Prostate gland (tissue), 2 donors: ENCODE measurements around the gene SESN1. TPM values are rescaled to one million over a fixed set of nuclear protein-coding genes. Genes with fewer than 3 reads are reported as not detected.
"Not testable (repeated sequence)": the region's sequence is repeated elsewhere in the genome, so short reads cannot be mapped to it uniquely, and the experiment has no call there.

ENCODE experiments used
- DNase-seq: peaks from one replicate; pipeline ENCODE4 v3.0.0-alpha.2; 2019; ENCODE audit warnings: low spot score
- H3K27ac ChIP-seq, 2 donors: fragments of 200-600 bp; sonication (generic); 2 replicates each; pipeline ENCODE4 v1.5.1; 2017 to 2019
- H3K27me3 ChIP-seq: fragments of 200-600 bp; sonication (generic); replicated peaks from 2 replicates; pipeline ENCODE4 v1.5.1; 2019; ENCODE audit not compliant: insufficient read depth
- H3K36me3 ChIP-seq, 2 donors: fragments of 200-600 bp; sonication (generic); 1 replicate in 1 of 2; 2 replicates in 1 of 2; pipeline versions ENCODE4 v1.5.1 to v1.8.1; 2017 to 2019
- H3K4me1 ChIP-seq: fragments of 200-600 bp; sonication (generic); replicated peaks from 2 replicates; pipeline ENCODE4 v1.5.1; 2019
- H3K4me3 ChIP-seq, 2 donors: fragments of 200-600 bp; sonication (generic); 2 replicates each; pipeline ENCODE4 v1.5.1; 2017 to 2019
- H3K9me3 ChIP-seq: fragments of 200-600 bp; sonication (generic); 2 replicates; pipeline ENCODE4 v1.5.1; 2017
- CTCF ChIP-seq, 4 experiments: fragments of 200-600 bp in 2 of 4; fragments of 450-650 bp in 2 of 4; sonication (generic) in 2 of 4; IDR thresholded peaks; 1 replicate in 3 of 4; 2 replicates in 1 of 4; pipeline ENCODE4 v1.5.1; 2016 to 2019; ENCODE audit warnings: antibody characterized with exemption in 4 of 4, mild to moderate bottlenecking in 2 of 4, moderate library complexity in 2 of 4
- POLR2A ChIP-seq: fragments of 450-650 bp; IDR thresholded peaks from one replicate; pipeline ENCODE4 v1.6.1; 2016; ENCODE audit warnings: antibody characterized with exemption, mild to moderate bottlenecking
- POLR2AphosphoS5 ChIP-seq: sonication (generic); formaldehyde crosslinking; IDR thresholded peaks from one replicate; pipeline ENCODE4 v1.6.1; 2017; ENCODE audit warnings: antibody characterized with exemption
- WGBS: methylation state at CpG from one replicate; pipeline ENCODE4 v1.1.5; 2018; 5-methylcytosine and 5-hydroxymethylcytosine counted together
- intact Hi-C: fragments of 100-400 bp; cut with DNase I; formaldehyde crosslinking; loops from one replicate; pipeline ENCODE4 v1.14.2; 2022
- total RNA-seq, 2 donors: library from RNA; depleted of rRNA; stranded (reverse); fragments of >200 nt; gene quantifications; one replicate each; pipeline ENCODE4 v1.1.0, GENCODE V29; 2016

Gene SESN1
- total RNA-seq, 2 donors from 2014 or later: 92.2 to 140 TPM

- Histone ChIP-seq H3K27ac (no peak overlapping the region), H3K36me3 (peaks cover 3 to 6% of the 10 kb centered on the region in 2 donors), H3K4me3 (no peak overlapping the region), H3K4me1 (no peaks in the 10 kb centered on the region), H3K27me3 (no peaks in the 10 kb centered on the region), H3K9me3 (no peaks in the 10 kb centered on the region)
- intact Hi-C loops: no loop called here
- TF ChIP-seq POLR2AphosphoS5 (no peak), POLR2A (no peak), CTCF (IDR thresholded peaks at IDR 0.05) (no peak)
- no peak for DNase-seq
Measured at GRCh38 chr6:108987156-108987555, 107.5 kb downstream of the SESN1 start.

- Histone ChIP-seq H3K27me3 (no peaks in the 10 kb centered on the region), H3K4me1 (no peaks in the 10 kb centered on the region), H3K27ac (no peak overlapping the region), H3K9me3 (no peaks in the 10 kb centered on the region), H3K4me3 (no peak overlapping the region), H3K36me3 (peaks cover 3 to 6% of the 10 kb centered on the region in 2 donors)
- intact Hi-C loops: no loop called here
- DNase-seq: no peak
- TF ChIP-seq POLR2A (no peak), POLR2AphosphoS5 (no peak), CTCF (IDR thresholded peaks at IDR 0.05) (no peak)
Measured at GRCh38 chr6:108985301-108985700, 109.3 kb downstream of the SESN1 start.

GRCh38 chr6:108983151-108983550 is 111.5 kb downstream of the SESN1 start:
- intact Hi-C loops: no loop called here
- no peaks in the 10 kb centered on the region for H3K9me3 ChIP-seq
- H3K4me1 ChIP-seq: no peaks in the 10 kb centered on the region
- no peaks in the 10 kb centered on the region for H3K27me3 ChIP-seq
- no peaks in the 10 kb centered on the region for H3K36me3 ChIP-seq
- H3K4me3 ChIP-seq: no peak overlapping the region
- no peak for TF ChIP-seq CTCF (IDR thresholded peaks at IDR 0.05)
- TF ChIP-seq POLR2AphosphoS5: no peak
- TF ChIP-seq POLR2A: no peak
- H3K27ac ChIP-seq: no peak overlapping the region
- WGBS: 87% methylated on average over 1 of the region's 1 CpG
- no peak for DNase-seq

GRCh38 chr6:108982154-108983113 is 112.2 kb downstream of the SESN1 start:
- no peak for DNase-seq
- TF ChIP-seq POLR2A (no peak), CTCF (IDR thresholded peaks at IDR 0.05) (no peak), POLR2AphosphoS5 (no peak)
- Histone ChIP-seq H3K9me3 (no peaks in the 10 kb centered on the region), H3K27ac (no peak overlapping the region), H3K27me3 (no peaks in the 10 kb centered on the region), H3K36me3 (no peaks in the 10 kb centered on the region), H3K4me3 (no peak overlapping the region), H3K4me1 (no peaks in the 10 kb centered on the region)
- intact Hi-C loops: no loop called here
- WGBS: 97% methylated on average over 10 of the region's 10 CpGs

GRCh38 chr6:108978638-108979037 is 116.0 kb downstream of the SESN1 start:
- H3K4me1 ChIP-seq, H3K27ac ChIP-seq, H3K36me3 ChIP-seq, DNase-seq, intact Hi-C loops, H3K27me3 ChIP-seq, H3K4me3 ChIP-seq, H3K9me3 ChIP-seq: not testable (repeated sequence)
- WGBS: 96% methylated on average over 1 of the region's 1 CpG
